PC-3 (cell line): Measurements from ENCODE around the gene CDK5R1. TPM values are rescaled to one million over a fixed set of nuclear protein-coding genes. Genes with fewer than 3 reads are reported as not detected.
A peak's percentile ranks its signal among the peaks of the same experiment; 100 is the strongest.

Experiments
- ATAC-seq: fragments of 200-7000 bp; cut with Tn5 transposase; 2 replicates; pipeline ENCODE4 v1.9.1; 2020; ENCODE audit warnings: mild to moderate bottlenecking, moderate library complexity
- BruUV-seq: library from RNA; stranded (reverse); fragments of 400-500 nt; replicated peaks from 2 replicates; lab custom pipeline; 2021; lab: Mats Ljungman, UMichigan
- CTCF ChIA-PET: fragments of 300-600 bp; sonication (Branson Sonifier 250); formaldehyde crosslinking; loops from one replicate; lab custom pipeline; 2022; ENCODE audit warnings: antibody characterized with exemption; lab: Charles Lee
- POLR2A ChIA-PET: fragments of 300-600 bp; sonication (Branson Sonifier 250); formaldehyde crosslinking; loops from one replicate; lab custom pipeline; 2022; ENCODE audit warnings: antibody characterized with exemption; ENCODE audit not compliant: unreplicated experiment; lab: Charles Lee
- DNase-seq: peaks from one replicate; pipeline ENCODE4 v3.0.0-alpha.2; 2015
- H2AFZ ChIP-seq: fragments of 300-600 bp; sonication (generic); 2 replicates; pipeline ENCODE4 v1.6.0; 2016; ENCODE audit warnings: antibody characterized with exemption, low read length
- H3F3A ChIP-seq: fragments of 300-600 bp; sonication (generic); one replicate; pipeline ENCODE4 v1.6.0; 2017; ENCODE audit warnings: antibody characterized with exemption, low read length, control low read depth, mild to moderate bottlenecking; ENCODE audit not compliant: unreplicated experiment
- H3K27ac ChIP-seq: fragments of 300-600 bp; sonication (generic); 2 replicates; pipeline ENCODE4 v1.5.1; 2016; ENCODE audit warnings: mild to moderate bottlenecking, low read length
- H3K27me3 ChIP-seq: fragments of 300-600 bp; sonication (generic); 2 replicates; pipeline ENCODE4 v1.6.1; 2016; ENCODE audit warnings: low read length, mixed read lengths
- H3K36me3 ChIP-seq: fragments of 300-600 bp; sonication (generic); 2 replicates; pipeline ENCODE4 v1.6.1; 2016; ENCODE audit warnings: low read depth, mixed run types, low read length, mixed read lengths
- H3K4me1 ChIP-seq: fragments of 300-600 bp; sonication (generic); 2 replicates; pipeline ENCODE4 v1.5.1; 2016; ENCODE audit warnings: low read length; ENCODE audit not compliant: insufficient read depth
- H3K4me2 ChIP-seq: fragments of 300-600 bp; sonication (generic); 2 replicates; pipeline ENCODE4 v1.6.0; 2016; ENCODE audit warnings: low read length
- H3K4me3 ChIP-seq: fragments of 300-600 bp; sonication (generic); 2 replicates; pipeline ENCODE4 v1.5.1; 2016; ENCODE audit warnings: mild to moderate bottlenecking, low read length, mixed read lengths
- H3K79me2 ChIP-seq: fragments of 300-600 bp; sonication (generic); 2 replicates; pipeline ENCODE4 v1.6.1; 2017; ENCODE audit warnings: low read length, mixed read lengths
- H3K9ac ChIP-seq: fragments of 300-600 bp; sonication (generic); 2 replicates; pipeline ENCODE4 v1.6.0; 2016; ENCODE audit warnings: mild to moderate bottlenecking, low read length
- H3K9me2 ChIP-seq: fragments of 300-600 bp; sonication (generic); replicated peaks from 2 replicates; pipeline ENCODE4 v1.6.1; 2016; ENCODE audit warnings: mixed run types, low read length, mixed read lengths
- H3K9me3 ChIP-seq: fragments of 300-600 bp; sonication (generic); 2 replicates; pipeline ENCODE4 v1.6.1; 2016; ENCODE audit warnings: low read length, mixed read lengths
- H4K20me1 ChIP-seq: fragments of 300-600 bp; sonication (generic); 2 replicates; pipeline ENCODE4 v1.6.1; 2016; ENCODE audit warnings: low read length, mixed read lengths
- CTCF ChIP-seq: fragments of 300-600 bp; sonication (generic); conservative IDR thresholded peaks from 2 replicates; pipeline ENCODE4 v1.5.1; 2017; ENCODE audit warnings: antibody characterized with exemption, low read depth, mild to moderate bottlenecking, low read length
- EZH2 ChIP-seq: fragments of 300-600 bp; sonication (generic); IDR thresholded peaks from one replicate; pipeline ENCODE4 v1.6.1; 2017; ENCODE audit warnings: antibody characterized with exemption, mild to moderate bottlenecking, low read length; ENCODE audit not compliant: unreplicated experiment
- EZH2phosphoT487 ChIP-seq: fragments of 300-600 bp; sonication (generic); IDR thresholded peaks from 2 replicates; pipeline ENCODE4 v1.6.1; 2018; ENCODE audit warnings: mild to moderate bottlenecking, antibody characterized with exemption, low read length, borderline replicate concordance
- intact Hi-C: fragments of 100-400 bp; cut with micrococcal nuclease; formaldehyde crosslinking; loops from 2 replicates; pipeline ENCODE4 v1.9.0; 2023
- total RNA-seq: library from RNA; depleted of rRNA; stranded (reverse); fragments of >200 nt; gene quantifications from 2 replicates; pipeline ENCODE4 v1.2.3, GENCODE V29; 2014

CDK5R1 gene
- total RNA-seq, 1 experiment from 2014 or later, result 1.7 TPM

GRCh38 chr17:32486111-32486700 lies 587 bp upstream of the CDK5R1 start:
- intact Hi-C loops, result loop anchor here (10.0 kb wide), 1 partner anchor 119 kb away; no protein-coding TSS in a partner anchor
- peak overlapping the region; percentile 25; the same call in 1 of the 2 replicates for H3K9ac ChIP-seq
- peaks cover 4% of the 10 kb centered on the region; the same call in 1 of the 2 replicates for H3K4me1 ChIP-seq
- H3K27me3 ChIP-seq, result no peaks in the 10 kb centered on the region
- peak overlapping the region; percentile 77 for H2AFZ ChIP-seq
- H3K36me3 ChIP-seq, result peaks cover 3% of the 10 kb centered on the region; the same call in 1 of the 2 replicates
- peak overlapping the region; percentile 77 for H3K4me2 ChIP-seq
- POLR2A ChIA-PET, result no interaction called here
- no TSS peak for BruUV-seq
- TF ChIP-seq CTCF (no peak), EZH2 (no peak), EZH2phosphoT487 (no peak)
- H4K20me1 ChIP-seq, result no peaks in the 10 kb centered on the region
- peaks cover 5% of the 10 kb centered on the region; the same call in 1 of the 2 replicates for H3K79me2 ChIP-seq
- H3F3A ChIP-seq, result peaks cover 7% of the 10 kb centered on the region
- H3K9me2 ChIP-seq, result no peaks in the 10 kb centered on the region
- CTCF ChIA-PET, result no interaction called here
- no peak overlapping the region for H3K27ac ChIP-seq
- H3K9me3 ChIP-seq, result no peaks in the 10 kb centered on the region
- peak overlapping the region; percentile 50; the same call in 1 of the 2 replicates for H3K4me3 ChIP-seq
- DNase-seq (peak; percentile 73), ATAC-seq (peak; percentile 74)

DNA sequence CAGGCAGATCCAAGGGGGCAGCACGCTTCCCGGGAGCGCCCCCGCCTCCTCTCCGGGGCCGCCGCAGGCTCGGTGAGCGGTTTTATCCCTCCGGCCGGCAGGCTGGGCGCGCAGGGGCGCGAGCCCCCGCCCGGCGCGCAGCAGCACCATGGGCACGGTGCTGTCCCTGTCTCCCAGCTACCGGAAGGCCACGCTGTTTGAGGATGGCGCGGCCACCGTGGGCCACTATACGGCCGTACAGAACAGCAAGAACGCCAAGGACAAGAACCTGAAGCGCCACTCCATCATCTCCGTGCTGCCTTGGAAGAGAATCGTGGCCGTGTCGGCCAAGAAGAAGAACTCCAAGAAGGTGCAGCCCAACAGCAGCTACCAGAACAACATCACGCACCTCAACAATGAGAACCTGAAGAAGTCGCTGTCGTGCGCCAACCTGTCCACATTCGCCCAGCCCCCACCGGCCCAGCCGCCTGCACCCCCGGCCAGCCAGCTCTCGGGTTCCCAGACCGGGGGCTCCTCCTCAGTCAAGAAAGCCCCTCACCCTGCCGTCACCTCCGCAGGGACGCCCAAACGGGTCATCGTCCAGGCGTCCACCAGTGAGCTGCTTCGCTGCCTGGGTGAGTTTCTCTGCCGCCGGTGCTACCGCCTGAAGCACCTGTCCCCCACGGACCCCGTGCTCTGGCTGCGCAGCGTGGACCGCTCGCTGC lies 832 bp downstream of the CDK5R1 start:
- DNase-seq, result no peak
- TF ChIP-seq EZH2 (no peak), EZH2phosphoT487 (no peak), CTCF (no peak)
- Histone ChIP-seq H3K27ac (no peak overlapping the region), H3K27me3 (no peaks in the 10 kb centered on the region), H3K9me2 (no peaks in the 10 kb centered on the region), H3K36me3 (no peaks in the 10 kb centered on the region), H3K9me3 (no peaks in the 10 kb centered on the region), H2AFZ (peak overlapping the region; percentile 48; the same call in 1 of the 2 replicates), H4K20me1 (no peaks in the 10 kb centered on the region), H3F3A (peaks cover 7% of the 10 kb centered on the region), H3K79me2 (peaks cover 5% of the 10 kb centered on the region; the same call in 1 of the 2 replicates), H3K4me2 (peak overlapping the region; percentile 90), H3K4me3 (peak overlapping the region; percentile 70), H3K4me1 (peaks cover 4% of the 10 kb centered on the region; the same call in 1 of the 2 replicates), H3K9ac (no peak overlapping the region)
- intact Hi-C loops, result loop anchor here (10.0 kb wide), 1 partner anchor 117 kb away; no protein-coding TSS in a partner anchor
- peak; percentile 5 for ATAC-seq
- POLR2A ChIA-PET, result no interaction called here
- CTCF ChIA-PET, result interaction anchor here (0.6 kb wide), 1 partner anchor 36 kb away, joined by 7 read pairs; no protein-coding TSS in a partner anchor
- BruUV-seq, result no TSS peak
